OCI-LY1 (cell line): ENCODE measurements around the gene RIN3.

ENCODE experiments used
- CTCF ChIP-seq: fragments of 200-600 bp; sonication (generic), shearing (Covaris generic); IDR thresholded peaks from 2 replicates; pipeline ENCODE4 v1.5.1; 2017; ENCODE audit warnings: mild to moderate bottlenecking, antibody characterized with exemption, low read length, moderate library complexity, mixed read lengths
- EZH2 ChIP-seq: fragments of 200-600 bp; sonication (generic), shearing (Covaris generic); IDR thresholded peaks from 2 replicates; pipeline ENCODE4 v1.8.0; 2017; ENCODE audit warnings: borderline replicate concordance, mixed run types, mild to moderate bottlenecking, antibody characterized with exemption, low read length, moderate library complexity, mixed read lengths

DNA sequence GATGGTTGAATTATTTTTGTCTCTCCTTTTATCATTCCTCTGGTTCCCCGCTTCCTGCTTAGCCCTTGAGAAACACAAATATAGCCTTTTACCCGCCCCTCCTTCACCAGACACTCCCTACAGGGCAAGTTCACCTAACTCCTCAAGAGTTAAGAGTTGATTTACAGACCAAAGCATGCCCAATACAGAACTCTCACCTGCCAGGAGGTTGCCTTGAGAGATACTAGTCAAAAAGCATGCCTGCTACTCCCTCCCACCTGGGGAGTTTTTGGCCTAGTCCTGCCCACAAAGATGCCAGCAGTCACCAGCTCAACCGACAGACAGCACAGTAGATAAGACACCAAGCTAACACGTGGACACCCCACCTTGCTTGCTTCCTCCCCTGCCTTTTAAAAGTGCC lies 223.6 kb downstream of the RIN3 start:
- TF ChIP-seq CTCF (no peak), EZH2 (no peak)
